Aorta (tissue), 5 donors: ENCODE results near the gene MYOT. TPM values are rescaled to one million over a fixed set of nuclear protein-coding genes. Genes with fewer than 3 reads are reported as not detected.
"Not testable (repeated sequence)": the region's sequence is repeated elsewhere in the genome, so short reads cannot be mapped to it uniquely, and the experiment has no call there.

Source experiments
- ATAC-seq: fragments of 200-7000 bp; cut with Tn5 transposase; one replicate; pipeline ENCODE4 v1.9.1; 2022; ENCODE audit warnings: moderate library complexity; ENCODE audit not compliant: low FRiP score
- DNase-seq, 2 donors: peaks; one replicate each; pipeline ENCODE4 v3.0.0-alpha.2; 2020
- H3K27ac ChIP-seq, 2 donors: one replicate each; pipeline ENCODE4 v1.5.1; 2013; ENCODE audit warnings: low read length in 2 of 2, mild to moderate bottlenecking in 2 of 2, moderate library complexity in 2 of 2, control low read depth in 1 of 2, inconsistent platforms in 1 of 2, low read depth in 1 of 2
- H3K27me3 ChIP-seq, 2 donors: one replicate each; pipeline ENCODE4 v1.6.1; 2013; ENCODE audit warnings: control low read depth in 1 of 2, low read length in 1 of 2, mild to moderate bottlenecking in 1 of 2, moderate library complexity in 1 of 2; ENCODE audit not compliant: insufficient read depth in 2 of 2, control insufficient read depth in 1 of 2
- H3K36me3 ChIP-seq, 2 donors: one replicate each; pipeline ENCODE4 v1.6.1; 2013; ENCODE audit warnings: control low read depth in 1 of 2, low read length in 1 of 2, mild to moderate bottlenecking in 1 of 2; ENCODE audit not compliant: insufficient read depth in 2 of 2, control insufficient read depth in 1 of 2
- H3K4me1 ChIP-seq, 2 donors: one replicate each; pipeline ENCODE4 v1.6.1; 2013; ENCODE audit warnings: low read length in 2 of 2, control low read depth in 1 of 2, mild to moderate bottlenecking in 1 of 2, moderate library complexity in 1 of 2; ENCODE audit not compliant: insufficient read depth in 2 of 2, control insufficient read depth in 1 of 2
- H3K4me3 ChIP-seq, 2 donors: one replicate each; pipeline ENCODE4 v1.5.1; 2013; ENCODE audit warnings: low read length in 2 of 2, control low read depth in 1 of 2, mild to moderate bottlenecking in 1 of 2
- H3K9me3 ChIP-seq: one replicate; pipeline ENCODE4 v1.6.1; 2013; ENCODE audit warnings: mild to moderate bottlenecking, low read length; ENCODE audit not compliant: control insufficient read depth
- WGBS, 2 donors: extraction: QIAGEN DNeasy Blood & Tissue Kit; methylation state at CpG; one replicate each; pipeline ENCODE4 v1.1.7; 2013; 5-methylcytosine and 5-hydroxymethylcytosine counted together
- intact Hi-C, 2 donors: fragments of 100-400 bp; cut with DNase I; formaldehyde crosslinking; loops; one replicate each; pipeline versions ENCODE4 v1.14.2 to v1.15.0; 2022
- polyA plus RNA-seq, 2 donors: library from polyadenylated mRNA; stranded (reverse); fragments of 200-250 nt; gene quantifications; one replicate each; pipeline ENCODE4 v1.2.3, GENCODE V29; 2013
- total RNA-seq, 2 donors: library from RNA; stranded (reverse); fragmentation: NEBNext Ultra II Directional; extraction: Animal tissue kit (Norgen Biotek cat#: 25700); gene quantifications; one replicate each; pipeline ENCODE4 v1.2.1, GENCODE V29; 2021
- donor health status: healthy with polysubstance abuse.
- donor health status: Bipolar disorder and iron deficiency.
- donor health status: DM: no; HTN: no; CAD: no.
- donor health status: DM: no; HTN: no; CAD: no.
- donor health status: DM: yes; HTN: yes; CAD: no.

Gene MYOT
- total and polyA plus RNA-seq, 4 donors = 0.26 to 7.1 (median 5.1) TPM

GRCh38 chr5:137838976-137839375 lies 28.7 kb upstream of the MYOT start:
- DNase-seq = no peak
- no peak overlapping the region for H3K4me3 ChIP-seq
- H3K36me3 ChIP-seq = no peaks in the 10 kb centered on the region
- peaks cover 2 to 3% of the 10 kb centered on the region in 2 donors for H3K4me1 ChIP-seq
- no peak overlapping the region for H3K27ac ChIP-seq
- intact Hi-C loops = loop anchor here (5.0 kb wide), 3 partner anchors 43 to 158 kb away; partner anchors contain the start of gene PKD2L2 (in 1 of the 2)
- no peaks in the 10 kb centered on the region for H3K27me3 ChIP-seq
- no peak for ATAC-seq
- no peaks in the 10 kb centered on the region for H3K9me3 ChIP-seq

- intact Hi-C loops = no loop called here
- DNase-seq (no peak), ATAC-seq (no peak)
- WGBS, 2 donors = 85% methylated on average over 5 of the region's 5 CpGs
- Histone ChIP-seq H3K4me1 (no peaks in the 10 kb centered on the region), H3K27me3 (no peaks in the 10 kb centered on the region), H3K4me3 (no peak overlapping the region), H3K9me3 (no peaks in the 10 kb centered on the region), H3K27ac (no peak overlapping the region), H3K36me3 (peaks cover 0 to 2% of the 10 kb centered on the region in 2 donors)
These were observed 25.4 kb upstream of the MYOT start for GRCh38 chr5:137842296-137842695.

GRCh38 chr5:137843676-137844299 lies 23.9 kb upstream of the MYOT start:
- Histone ChIP-seq H3K27me3 (no peaks in the 10 kb centered on the region), H3K27ac (no peak overlapping the region), H3K4me3 (no peak overlapping the region), H3K36me3 (peaks cover 0 to 2% of the 10 kb centered on the region in 2 donors), H3K9me3 (no peaks in the 10 kb centered on the region), H3K4me1 (no peaks in the 10 kb centered on the region)
- 84% methylated on average over 4 of the region's 4 CpGs for WGBS, 2 donors
- ATAC-seq (no peak), DNase-seq (no peak)
- intact Hi-C loops = no loop called here

- intact Hi-C loops = no loop called here
- Histone ChIP-seq H3K27ac (no peak overlapping the region), H3K27me3 (no peaks in the 10 kb centered on the region), H3K9me3 (no peaks in the 10 kb centered on the region), H3K4me1 (no peaks in the 10 kb centered on the region), H3K36me3 (peaks cover 0 to 2% of the 10 kb centered on the region in 2 donors), H3K4me3 (no peak overlapping the region)
- no peak for ATAC-seq
- no peak for DNase-seq
These were observed 22.2 kb upstream of the MYOT start for GRCh38 chr5:137845472-137845871.

- H3K9me3 ChIP-seq = no peaks in the 10 kb centered on the region
- ATAC-seq = no peak
These were observed 20.0 kb upstream of the MYOT start for GRCh38 chr5:137847687-137848086.

GRCh38 chr5:137853165-137853564 lies 14.5 kb upstream of the MYOT start:
- ATAC-seq, H3K4me1 ChIP-seq, H3K4me3 ChIP-seq, intact Hi-C loops, DNase-seq, H3K27me3 ChIP-seq, H3K36me3 ChIP-seq, H3K27ac ChIP-seq, H3K9me3 ChIP-seq: not testable (repeated sequence)

More at GRCh38 chr5:137847687-137848086, 20.0 kb upstream of the MYOT start:
- 94 to 95% methylated on average over 6 of the region's 6 CpGs for WGBS, 2 donors
- intact Hi-C loops = no loop called here
- peaks cover 0 to 2% of the 10 kb centered on the region in 2 donors for H3K36me3 ChIP-seq
- no peaks in the 10 kb centered on the region for H3K4me1 ChIP-seq
- DNase-seq = no peak
- H3K4me3 ChIP-seq = no peak overlapping the region
- H3K27ac ChIP-seq = no peak overlapping the region
- no peaks in the 10 kb centered on the region for H3K27me3 ChIP-seq

- no peaks in the 10 kb centered on the region for H3K27me3 ChIP-seq
- intact Hi-C loops = no loop called here
- peaks cover 0 to 3% of the 10 kb centered on the region in 2 donors for H3K4me1 ChIP-seq
- H3K4me3 ChIP-seq = no peak overlapping the region
- H3K9me3 ChIP-seq = no peaks in the 10 kb centered on the region
- H3K36me3 ChIP-seq = no peaks in the 10 kb centered on the region
- DNase-seq (no peak), ATAC-seq (no peak)
- no peak overlapping the region for H3K27ac ChIP-seq
- WGBS, 2 donors = 82 to 83% methylated on average over 3 of the region's 3 CpGs
These were observed 11.5 kb upstream of the MYOT start for GRCh38 chr5:137856201-137856600.

GRCh38 chr5:137856916-137857862 lies 10.5 kb upstream of the MYOT start:
- WGBS, 2 donors = 81 to 85% methylated on average over 5 of the region's 5 CpGs
- no peak overlapping the region for H3K27ac ChIP-seq
- no peak for ATAC-seq
- intact Hi-C loops = no loop called here
- no peak overlapping the region for H3K4me3 ChIP-seq
- H3K36me3 ChIP-seq = no peaks in the 10 kb centered on the region
- peaks cover 0 to 3% of the 10 kb centered on the region in 2 donors for H3K4me1 ChIP-seq
- no peak for DNase-seq
- H3K9me3 ChIP-seq = no peaks in the 10 kb centered on the region
- H3K27me3 ChIP-seq = no peaks in the 10 kb centered on the region
